ENCODE data around the gene C1orf74. TPM values are rescaled to one million over a fixed set of nuclear protein-coding genes. Genes with fewer than 3 reads are reported as not detected.

C1orf74 gene
- total RNA-seq (3.2 TPM), polyA plus RNA-seq (1.4 TPM)

DNA sequence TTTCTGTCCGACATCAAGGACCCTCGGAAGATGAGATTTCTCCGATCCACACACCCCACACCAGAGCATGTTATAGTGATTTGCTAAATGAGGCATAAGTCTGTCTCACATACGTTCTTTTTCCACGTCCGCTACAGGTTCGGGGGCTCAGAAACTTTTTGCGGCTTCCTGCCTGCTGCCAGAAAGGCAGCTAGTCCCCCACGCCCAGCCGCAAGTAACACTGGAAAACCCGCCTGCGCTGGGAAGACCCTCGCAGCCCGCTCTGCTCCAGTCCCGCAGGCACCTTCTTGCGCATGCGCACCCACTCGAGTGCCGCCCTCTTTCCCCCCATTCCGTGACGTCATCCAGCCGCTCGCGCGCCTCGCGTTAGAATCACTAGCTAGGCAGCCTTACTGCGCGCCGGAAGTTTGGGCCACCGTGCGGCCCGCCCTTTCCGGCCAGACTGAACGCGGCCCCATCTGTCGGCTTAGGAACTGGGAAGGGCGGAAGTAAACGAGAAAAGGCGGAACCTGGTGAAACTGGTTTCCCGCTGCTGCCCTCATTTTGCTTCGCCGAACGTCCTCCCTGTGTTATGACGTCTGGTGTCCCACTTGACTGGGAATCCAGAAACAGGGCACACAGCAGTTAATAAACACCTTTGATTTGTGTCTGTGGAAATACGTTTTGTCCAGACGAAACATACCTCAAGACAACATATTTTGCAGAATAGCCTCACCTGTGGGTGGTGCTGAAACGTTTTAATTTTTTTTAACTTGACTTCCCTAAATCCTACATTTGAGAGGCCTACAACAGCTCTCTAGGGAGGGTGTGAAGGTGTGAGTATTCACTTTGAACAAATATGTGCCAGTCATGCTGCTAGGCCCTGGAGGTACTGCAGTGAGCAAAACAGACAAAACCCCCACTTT is at the start of gene C1orf74:
TSS of gene C1orf74 (minus strand) at position 295 of the 905 bp plus-strand sequence. CDS start 925 bp downstream, outside the sequence.
- no peaks in the 10 kb centered on the region for H3K36me3 ChIP-seq (ENCODE audit: insufficient read depth)
- WGBS, result 4% methylated on average over 48 of the region's 48 CpGs
- no peaks in the 10 kb centered on the region for H3K4me1 ChIP-seq (ENCODE audit: insufficient read depth)
- DNase-seq (ENCODE audit: extremely low spot score), result peak; percentile 96
- H3K4me3 ChIP-seq (ENCODE audit: low read depth, low read length), result peak within 1 kb of the TSS; percentile 45
- peak within 1 kb of the TSS; percentile 71 for H3K27ac ChIP-seq (ENCODE audit: low read depth)

- Histone ChIP-seq H3K27ac (ENCODE audit: low read depth) (no peak overlapping the region), H3K4me1 (ENCODE audit: insufficient read depth) (no peaks in the 10 kb centered on the region), H3K36me3 (ENCODE audit: insufficient read depth) (peaks cover 12% of the 10 kb centered on the region), H3K4me3 (ENCODE audit: low read depth, low read length) (no peak overlapping the region)
- 90% methylated on average over 1 of the region's 1 CpG for WGBS
- DNase-seq (ENCODE audit: extremely low spot score), result no peak
Observed at GRCh38 chr1:209831615-209832014, 47.3 kb upstream of the C1orf74 start.

DNA sequence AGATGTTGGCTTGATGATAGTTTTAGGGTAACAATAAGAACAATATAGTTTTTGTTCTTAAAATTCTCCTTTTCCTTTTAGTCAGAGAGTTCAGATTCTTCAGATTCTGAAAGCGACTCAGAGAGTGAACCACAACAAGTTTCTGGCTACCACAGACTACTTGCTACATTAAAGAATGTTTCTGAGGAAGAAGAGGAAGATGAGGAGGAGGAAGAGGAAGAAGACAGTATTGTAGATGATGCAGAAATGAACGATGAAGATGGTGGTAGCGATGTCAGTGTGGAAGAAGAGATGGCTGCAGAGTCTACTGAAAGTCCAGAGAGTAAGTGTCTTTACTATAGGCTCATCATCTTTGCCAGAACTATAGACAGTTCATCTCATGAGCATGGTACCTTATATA is 46.4 kb upstream of the C1orf74 start:
- Histone ChIP-seq H3K27ac (ENCODE audit: low read depth) (no peak overlapping the region), H3K4me1 (ENCODE audit: insufficient read depth) (no peaks in the 10 kb centered on the region), H3K36me3 (ENCODE audit: insufficient read depth) (peaks cover 12% of the 10 kb centered on the region), H3K4me3 (ENCODE audit: low read depth, low read length) (no peak overlapping the region)
- 93% methylated on average over 3 of the region's 3 CpGs for WGBS
- no peak for DNase-seq (ENCODE audit: extremely low spot score)

DNA sequence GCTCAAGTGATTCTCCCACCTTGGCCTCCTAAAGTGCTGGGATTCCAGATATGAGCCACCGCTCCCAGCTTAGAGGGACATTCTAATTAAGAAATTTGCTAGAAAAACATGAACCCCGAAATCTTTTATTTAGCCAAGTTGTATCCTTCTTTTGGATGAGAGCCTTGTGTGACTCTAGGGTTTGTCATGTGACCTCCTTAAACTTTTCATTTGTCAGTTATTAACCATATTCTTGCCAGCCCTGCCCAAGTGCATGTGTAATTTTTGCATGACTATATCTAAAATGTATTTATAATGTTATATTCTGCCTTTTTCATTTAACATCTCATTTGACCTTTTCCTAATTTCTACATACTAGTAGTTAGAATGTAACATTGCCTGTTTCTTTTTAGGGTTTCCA is 45.4 kb upstream of the C1orf74 start:
- H3K27ac ChIP-seq (ENCODE audit: low read depth), result no peak overlapping the region
- H3K36me3 ChIP-seq (ENCODE audit: insufficient read depth), result peaks cover 12% of the 10 kb centered on the region
- no peak overlapping the region for H3K4me3 ChIP-seq (ENCODE audit: low read depth, low read length)
- 87% methylated on average over 2 of the region's 2 CpGs for WGBS
- H3K4me1 ChIP-seq (ENCODE audit: insufficient read depth), result no peaks in the 10 kb centered on the region
- no peak for DNase-seq (ENCODE audit: extremely low spot score)

DNA sequence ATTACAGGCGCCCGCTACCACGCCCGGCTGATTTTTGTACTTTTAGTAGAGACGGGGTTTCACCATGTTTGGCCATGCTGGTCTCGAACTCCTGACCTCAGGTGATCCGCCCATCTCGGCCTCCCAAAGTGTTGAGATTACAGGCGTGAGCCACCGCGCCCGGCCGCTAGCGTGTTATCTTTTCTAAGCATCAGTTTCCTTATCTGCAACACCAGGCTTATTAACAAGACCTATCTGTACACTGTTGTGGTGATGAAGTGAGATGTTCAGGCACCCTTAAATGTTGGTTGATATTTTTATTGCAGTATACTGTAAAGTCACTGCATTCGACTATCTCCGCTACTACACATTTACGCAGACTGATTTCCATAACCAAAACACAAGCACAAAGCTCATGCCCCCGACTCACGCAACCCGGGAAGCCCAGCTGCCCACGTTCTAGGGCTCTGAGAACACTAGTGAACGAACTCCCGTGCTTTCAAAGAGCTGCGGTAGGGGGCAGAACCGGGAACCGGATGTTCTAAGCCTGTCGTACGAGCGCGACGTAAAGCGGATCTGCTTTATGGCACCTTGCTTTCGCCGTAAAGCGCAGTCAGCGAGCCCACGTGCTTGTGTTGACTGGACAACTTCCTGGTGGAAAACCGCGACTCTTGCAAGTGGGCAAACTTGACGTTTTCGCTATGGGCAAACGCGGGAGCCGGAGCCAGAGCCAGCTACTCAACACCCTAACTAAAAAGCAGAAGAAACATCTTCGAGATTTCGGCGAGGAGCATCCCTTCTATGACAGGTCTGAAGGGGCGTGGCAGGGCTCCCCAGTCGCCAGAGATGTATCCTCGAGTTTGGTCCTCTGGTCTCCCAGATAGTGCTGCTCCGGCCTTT is 43.3 kb upstream of the C1orf74 start, which contains the start of gene UTP25:
TSS of gene UTP25 (plus strand) at position 589 of the 879 bp plus-strand sequence. CDS start at position 681, 92 bp downstream.
- H3K4me1 ChIP-seq (ENCODE audit: insufficient read depth), result no peaks in the 10 kb centered on the region
- peak; percentile 91 for DNase-seq (ENCODE audit: extremely low spot score)
- peak within 1 kb of the TSS; percentile 67 for H3K27ac ChIP-seq (ENCODE audit: low read depth)
- peaks cover 4% of the 10 kb centered on the region for H3K36me3 ChIP-seq (ENCODE audit: insufficient read depth)
- 18% methylated on average over 51 of the region's 51 CpGs for WGBS
- peak within 1 kb of the TSS; percentile 77 for H3K4me3 ChIP-seq (ENCODE audit: low read depth, low read length)

DNA sequence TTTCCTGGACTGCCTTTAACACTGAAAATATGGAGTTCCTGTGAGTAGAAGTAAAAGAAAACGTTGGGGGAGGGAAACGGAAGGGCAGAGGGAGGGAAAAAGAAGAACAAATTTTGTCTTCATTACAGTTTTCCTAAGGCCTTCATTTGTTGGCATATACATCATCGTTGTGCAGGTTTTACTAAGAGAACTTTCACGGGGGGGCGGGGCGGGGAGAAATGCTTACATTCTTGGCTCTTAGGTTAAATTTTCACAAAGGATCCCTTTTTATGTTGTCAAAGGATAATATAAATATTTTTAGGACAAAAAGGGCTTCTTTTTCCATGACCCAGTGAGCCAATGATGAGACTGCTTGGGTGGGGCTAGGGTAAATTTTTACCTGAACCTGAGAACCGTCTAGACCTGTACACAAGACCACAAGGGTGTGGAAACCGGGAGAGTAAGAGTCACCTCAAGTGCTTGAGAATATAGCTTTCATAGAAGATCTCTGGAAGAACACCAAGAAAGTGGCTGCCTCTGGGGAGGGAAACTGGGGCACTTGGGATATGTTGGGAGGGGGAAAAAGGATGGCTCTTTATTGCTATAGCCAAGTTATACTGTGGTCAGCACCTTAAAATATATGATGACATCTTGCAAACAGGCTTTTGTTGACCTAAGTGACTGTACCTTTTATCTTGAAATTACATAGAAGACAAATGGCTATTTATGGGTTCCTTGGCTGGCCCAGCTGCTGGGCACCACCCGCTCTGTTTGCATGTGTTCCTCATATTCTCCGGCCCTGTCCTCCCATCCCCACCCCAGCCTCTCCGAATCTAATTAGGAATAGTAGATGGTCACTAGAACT is 41.5 kb upstream of the C1orf74 start:
- Histone ChIP-seq H3K4me3 (ENCODE audit: low read depth, low read length) (no peak overlapping the region), H3K4me1 (ENCODE audit: insufficient read depth) (no peaks in the 10 kb centered on the region), H3K27ac (ENCODE audit: low read depth) (no peak overlapping the region), H3K36me3 (ENCODE audit: insufficient read depth) (no peaks in the 10 kb centered on the region)
- DNase-seq (ENCODE audit: extremely low spot score), result no peak
- 75% methylated on average over 11 of the region's 11 CpGs for WGBS

DNA sequence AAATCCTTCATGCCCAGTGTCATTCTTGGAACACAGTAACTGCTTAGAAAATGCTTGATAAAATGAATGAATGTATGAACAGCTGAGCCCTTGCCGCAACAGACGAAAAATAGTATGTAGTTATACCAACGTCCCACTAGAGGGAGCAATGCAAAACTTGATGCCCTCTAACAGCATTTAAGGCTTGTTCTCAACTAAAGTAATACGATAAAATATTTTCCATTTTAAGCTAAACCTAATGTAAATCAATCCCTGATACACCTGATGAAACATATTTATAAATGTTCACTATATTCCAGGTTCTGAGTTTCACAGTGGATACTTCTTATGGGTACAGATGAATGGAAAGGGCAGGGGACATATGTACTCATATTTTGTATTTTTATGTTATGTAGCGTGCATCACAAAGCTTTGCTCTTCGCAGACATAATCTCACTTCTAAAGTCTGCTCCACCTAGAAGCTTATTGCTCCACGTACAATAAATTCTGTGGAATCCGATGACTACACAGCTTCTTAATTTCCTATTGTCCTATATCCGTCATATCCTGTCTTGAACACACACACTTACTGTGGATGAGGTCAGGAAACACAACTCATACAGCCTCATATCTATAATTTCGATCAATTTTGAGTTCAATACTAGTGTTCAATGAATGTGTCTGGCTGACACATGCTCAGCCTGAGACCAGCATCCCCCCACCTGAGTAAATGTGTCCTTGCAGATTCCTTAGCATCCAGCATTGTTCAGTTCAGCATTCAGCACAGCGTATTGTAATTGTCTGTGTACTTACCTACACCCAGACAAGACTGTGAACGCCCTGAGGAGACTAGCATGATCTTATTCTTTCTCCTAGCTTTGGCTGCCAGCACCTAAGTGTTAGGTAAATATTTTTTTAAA is 39.0 kb upstream of the C1orf74 start:
- WGBS, result 36% methylated on average over 12 of the region's 12 CpGs
- H3K4me3 ChIP-seq (ENCODE audit: low read depth, low read length), result no peak overlapping the region

DNA sequence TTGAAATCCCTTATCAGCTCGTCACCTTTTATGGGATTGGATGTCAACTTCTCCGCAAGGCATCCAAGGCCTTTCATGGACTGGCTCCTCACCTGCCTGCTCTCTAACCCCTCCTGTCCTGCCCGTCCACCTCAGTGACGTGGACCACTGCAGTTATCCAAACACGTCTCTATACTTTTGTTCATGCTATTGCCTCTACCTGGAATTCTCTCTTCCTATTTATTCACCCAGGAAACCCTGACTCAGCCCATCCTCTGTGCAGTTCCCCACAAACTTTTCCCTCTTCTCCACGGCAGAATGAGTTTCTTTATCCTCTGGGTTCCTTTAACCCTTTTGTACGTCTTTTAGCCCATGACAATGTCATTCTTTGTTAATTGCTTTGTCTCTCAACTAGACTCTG is 38.3 kb upstream of the C1orf74 start:
- Histone ChIP-seq H3K36me3 (ENCODE audit: insufficient read depth) (no peaks in the 10 kb centered on the region), H3K4me1 (ENCODE audit: insufficient read depth) (no peaks in the 10 kb centered on the region), H3K4me3 (ENCODE audit: low read depth, low read length) (no peak overlapping the region), H3K27ac (ENCODE audit: low read depth) (no peak overlapping the region)
- WGBS, result 52% methylated on average over 7 of the region's 7 CpGs
- DNase-seq (ENCODE audit: extremely low spot score), result no peak

More for the DNA sequence above, 39.0 kb upstream of the C1orf74 start:
- Histone ChIP-seq H3K4me1 (ENCODE audit: insufficient read depth) (no peaks in the 10 kb centered on the region), H3K36me3 (ENCODE audit: insufficient read depth) (no peaks in the 10 kb centered on the region), H3K27ac (ENCODE audit: low read depth) (no peak overlapping the region)
- DNase-seq (ENCODE audit: extremely low spot score), result no peak

GRCh38 chr1:209820986-209821385 is 36.6 kb upstream of the C1orf74 start:
- 61% methylated on average over 4 of the region's 4 CpGs for WGBS
- no peaks in the 10 kb centered on the region for H3K36me3 ChIP-seq (ENCODE audit: insufficient read depth)
- no peak overlapping the region for H3K4me3 ChIP-seq (ENCODE audit: low read depth, low read length)
- no peak overlapping the region for H3K27ac ChIP-seq (ENCODE audit: low read depth)
- no peaks in the 10 kb centered on the region for H3K4me1 ChIP-seq (ENCODE audit: insufficient read depth)
- DNase-seq (ENCODE audit: extremely low spot score), result no peak

GRCh38 chr1:209819058-209819457 is 34.7 kb upstream of the C1orf74 start:
- Histone ChIP-seq H3K36me3 (ENCODE audit: insufficient read depth) (no peaks in the 10 kb centered on the region), H3K4me1 (ENCODE audit: insufficient read depth) (no peaks in the 10 kb centered on the region), H3K27ac (ENCODE audit: low read depth) (no peak overlapping the region), H3K4me3 (ENCODE audit: low read depth, low read length) (no peak overlapping the region)
- WGBS, result 34% methylated on average over 1 of the region's 1 CpG
- DNase-seq (ENCODE audit: extremely low spot score), result no peak

GRCh38 chr1:209817691-209818090 is 33.3 kb upstream of the C1orf74 start:
- DNase-seq (ENCODE audit: extremely low spot score), result no peak
- WGBS, result 97% methylated on average over 1 of the region's 1 CpG

DNA sequence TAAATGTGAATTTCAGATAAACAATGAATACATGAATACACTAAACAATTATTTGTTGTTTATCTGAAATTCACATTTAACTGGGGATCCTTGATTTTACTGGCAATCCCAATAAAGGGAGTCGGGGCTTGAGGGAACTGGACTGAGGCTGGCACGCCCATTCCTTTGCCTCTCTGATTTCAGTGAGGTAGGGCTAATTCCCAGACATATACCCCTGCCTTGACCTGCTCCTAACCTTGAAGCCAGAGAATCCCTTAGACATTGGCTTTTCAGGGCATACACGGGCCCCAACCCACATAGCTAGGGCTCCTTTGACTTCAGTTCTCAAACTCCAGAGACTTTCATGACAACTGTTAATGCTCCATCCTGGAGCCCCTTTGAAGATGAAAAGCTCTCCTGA is 32.6 kb upstream of the C1orf74 start:
- H3K27ac ChIP-seq (ENCODE audit: low read depth), result no peak overlapping the region
- no peaks in the 10 kb centered on the region for H3K4me1 ChIP-seq (ENCODE audit: insufficient read depth)
- no peaks in the 10 kb centered on the region for H3K36me3 ChIP-seq (ENCODE audit: insufficient read depth)
- 54% methylated on average over 3 of the region's 3 CpGs for WGBS
- no peak overlapping the region for H3K4me3 ChIP-seq (ENCODE audit: low read depth, low read length)
- DNase-seq (ENCODE audit: extremely low spot score), result no peak

More at GRCh38 chr1:209817691-209818090, 33.3 kb upstream of the C1orf74 start:
- Histone ChIP-seq H3K27ac (ENCODE audit: low read depth) (no peak overlapping the region), H3K36me3 (ENCODE audit: insufficient read depth) (no peaks in the 10 kb centered on the region), H3K4me3 (ENCODE audit: low read depth, low read length) (no peak overlapping the region), H3K4me1 (ENCODE audit: insufficient read depth) (no peaks in the 10 kb centered on the region)

Measured in urinary bladder (tissue), 4 donors.